ENCODE results near the gene AGXT.

- TF ChIP-seq, protein P1, sequence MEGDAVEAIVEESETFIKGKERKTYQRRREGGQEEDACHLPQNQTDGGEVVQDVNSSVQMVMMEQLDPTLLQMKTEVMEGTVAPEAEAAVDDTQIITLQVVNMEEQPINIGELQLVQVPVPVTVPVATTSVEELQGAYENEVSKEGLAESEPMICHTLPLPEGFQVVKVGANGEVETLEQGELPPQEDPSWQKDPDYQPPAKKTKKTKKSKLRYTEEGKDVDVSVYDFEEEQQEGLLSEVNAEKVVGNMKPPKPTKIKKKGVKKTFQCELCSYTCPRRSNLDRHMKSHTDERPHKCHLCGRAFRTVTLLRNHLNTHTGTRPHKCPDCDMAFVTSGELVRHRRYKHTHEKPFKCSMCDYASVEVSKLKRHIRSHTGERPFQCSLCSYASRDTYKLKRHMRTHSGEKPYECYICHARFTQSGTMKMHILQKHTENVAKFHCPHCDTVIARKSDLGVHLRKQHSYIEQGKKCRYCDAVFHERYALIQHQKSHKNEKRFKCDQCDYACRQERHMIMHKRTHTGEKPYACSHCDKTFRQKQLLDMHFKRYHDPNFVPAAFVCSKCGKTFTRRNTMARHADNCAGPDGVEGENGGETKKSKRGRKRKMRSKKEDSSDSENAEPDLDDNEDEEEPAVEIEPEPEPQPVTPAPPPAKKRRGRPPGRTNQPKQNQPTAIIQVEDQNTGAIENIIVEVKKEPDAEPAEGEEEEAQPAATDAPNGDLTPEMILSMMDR (IDR thresholded peaks at IDR 0.05) = no peak
- no peak for TF ChIP-seq POLR2A (IDR thresholded peaks at IDR 0.05)
Measured at GRCh38 chr2:240876475-240877251, 8.0 kb downstream of the AGXT start.

Measured in Peyer's patch (tissue), 4 donors.